HUDEP-2 (cell line): Measurements from ENCODE around the gene EPC2.

Source experiments
- DNase-seq, 76 experiments: peaks; one replicate each; lab custom pipeline; 2025; ENCODE audit not compliant: unreplicated experiment in 76 of 76; lab: John Stamatoyannopoulos, UW

Gene EPC2

DNA sequence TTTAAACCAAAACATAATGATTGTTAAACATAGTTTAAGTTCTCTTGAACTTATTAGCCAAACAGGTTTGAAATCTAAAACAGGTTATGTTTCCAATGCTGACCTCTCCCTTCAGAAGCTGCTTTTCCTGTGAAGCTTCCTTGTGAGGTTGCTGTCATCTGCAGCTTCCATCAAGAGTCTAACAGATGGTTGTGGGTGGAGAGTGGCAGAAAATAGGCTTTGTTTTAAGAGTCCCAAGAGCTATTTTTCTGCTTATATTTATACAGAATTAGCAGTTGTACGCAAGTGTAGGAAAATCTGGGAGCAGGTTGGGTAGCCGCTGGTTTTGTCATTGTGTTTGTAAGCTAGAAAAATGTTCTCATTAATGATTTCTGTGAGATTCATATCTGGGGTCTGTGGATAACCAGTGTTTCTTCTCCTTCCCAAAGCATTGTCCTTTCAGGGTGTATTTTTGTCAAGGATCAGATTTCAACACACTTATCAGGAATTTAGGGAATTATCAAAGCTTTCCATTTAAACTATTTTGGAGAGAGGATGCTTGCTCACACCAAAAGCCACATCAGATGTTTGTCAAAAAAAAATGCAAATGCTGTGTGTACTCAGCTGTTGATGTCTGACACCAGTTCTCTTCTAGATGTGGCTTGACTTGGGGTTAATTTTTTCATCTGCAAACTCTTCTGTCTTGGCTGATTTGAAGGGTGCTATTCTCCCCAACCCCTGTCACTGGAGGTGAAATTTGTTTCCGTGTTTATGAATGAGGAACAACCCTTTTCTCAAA is 152.4 kb downstream of the EPC2 start:
- DNase-seq: no peak

DNA sequence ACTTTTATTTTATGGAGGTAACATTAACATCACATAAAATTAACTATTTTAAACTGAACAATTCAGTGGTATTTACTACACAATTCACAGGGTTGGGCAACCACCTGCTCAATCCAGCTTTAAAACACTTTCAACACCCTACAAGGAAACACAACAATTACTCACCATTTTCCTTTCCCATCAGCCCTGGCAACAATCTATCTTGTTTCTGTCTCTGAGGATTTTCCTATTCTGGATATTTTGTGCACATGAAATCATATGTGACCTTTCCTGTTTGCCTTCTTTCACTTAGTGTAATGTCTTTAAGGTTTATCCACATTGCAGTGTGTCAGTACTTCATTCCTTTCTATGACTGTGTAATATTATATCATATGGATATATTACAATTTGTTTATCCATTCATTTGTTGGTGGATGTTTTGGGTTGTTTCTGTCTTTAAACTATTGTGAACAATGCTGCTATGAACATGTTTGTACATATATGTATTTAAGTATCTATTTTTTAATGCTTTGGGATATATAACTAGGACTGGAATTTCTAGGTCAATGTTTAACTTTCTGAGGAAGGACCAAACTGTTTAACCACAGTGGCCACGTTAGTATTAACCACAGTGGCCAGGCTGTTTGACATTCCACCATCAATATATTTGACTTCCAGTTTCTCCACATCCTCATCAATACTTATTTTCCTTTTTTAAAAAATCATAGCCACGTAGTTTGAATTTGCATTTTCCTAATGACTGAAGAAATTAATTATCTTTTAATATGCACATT is 158.1 kb downstream of the EPC2 start:
- no peak for DNase-seq

DNA sequence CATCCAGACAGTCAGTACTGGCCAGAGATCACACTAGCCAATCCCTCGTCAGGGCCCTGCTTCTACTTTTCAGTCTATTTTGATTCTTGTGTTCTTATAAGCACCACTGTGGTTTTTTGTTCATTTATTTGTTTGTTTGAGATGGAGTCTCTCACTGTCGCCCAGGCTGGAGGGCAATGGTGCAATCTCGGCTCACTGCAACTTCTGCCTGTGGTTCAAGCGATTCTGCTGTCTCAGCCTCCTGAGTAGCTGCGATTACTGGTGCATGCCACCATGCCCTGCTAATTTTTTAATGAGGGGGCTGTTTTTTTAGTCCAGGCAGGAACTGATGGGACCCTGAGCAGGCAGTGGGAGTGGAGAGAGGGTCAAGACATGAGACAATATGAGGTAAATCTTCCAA is 165.5 kb downstream of the EPC2 start:
- no peak for DNase-seq

DNA sequence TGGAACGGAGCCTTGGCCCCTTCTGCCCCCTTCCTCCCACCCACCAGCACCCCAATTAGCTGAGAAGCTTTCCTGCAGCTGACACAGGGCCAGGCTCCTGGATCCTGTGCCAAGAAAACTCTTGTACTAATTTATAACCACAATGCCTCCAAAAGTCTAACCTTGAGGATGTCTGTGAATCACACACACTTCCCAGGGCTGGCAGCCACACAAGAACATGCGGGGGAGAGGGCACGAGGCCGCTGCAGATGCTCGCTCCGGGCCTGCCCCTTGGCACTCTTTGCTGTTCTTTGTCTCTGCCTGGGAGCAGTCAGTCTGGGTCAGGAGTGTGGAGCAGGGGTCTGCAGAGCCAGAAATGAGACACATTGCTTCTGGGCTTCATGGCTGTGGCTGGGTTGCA is 167.8 kb downstream of the EPC2 start:
- DNase-seq: peak in 6 of 76 experiments; percentile 1 to 19 (median 2)

DNA sequence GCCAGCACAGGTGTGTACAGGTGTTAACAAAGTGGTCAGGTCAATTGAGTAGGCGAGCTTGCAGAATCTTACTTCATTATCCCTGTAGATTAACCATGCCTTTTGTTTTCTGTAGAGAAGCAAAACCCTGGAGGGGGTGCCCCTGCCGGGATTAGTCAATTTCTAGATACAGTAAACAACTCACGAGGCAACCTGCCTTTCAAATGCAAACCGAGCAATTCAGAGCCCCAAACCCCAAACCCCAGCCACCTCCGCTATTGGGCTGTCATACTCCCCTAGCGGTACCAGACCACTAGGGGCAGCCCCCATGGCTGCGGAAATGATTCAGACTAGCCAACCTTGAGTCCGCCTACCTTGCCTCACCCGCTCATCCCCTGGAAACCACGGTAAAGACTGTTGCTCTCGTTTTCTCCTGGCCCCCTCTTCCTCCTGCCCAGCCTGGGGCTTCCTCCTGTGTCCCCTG is 169.1 kb downstream of the EPC2 start:
- DNase-seq: no peak

DNA sequence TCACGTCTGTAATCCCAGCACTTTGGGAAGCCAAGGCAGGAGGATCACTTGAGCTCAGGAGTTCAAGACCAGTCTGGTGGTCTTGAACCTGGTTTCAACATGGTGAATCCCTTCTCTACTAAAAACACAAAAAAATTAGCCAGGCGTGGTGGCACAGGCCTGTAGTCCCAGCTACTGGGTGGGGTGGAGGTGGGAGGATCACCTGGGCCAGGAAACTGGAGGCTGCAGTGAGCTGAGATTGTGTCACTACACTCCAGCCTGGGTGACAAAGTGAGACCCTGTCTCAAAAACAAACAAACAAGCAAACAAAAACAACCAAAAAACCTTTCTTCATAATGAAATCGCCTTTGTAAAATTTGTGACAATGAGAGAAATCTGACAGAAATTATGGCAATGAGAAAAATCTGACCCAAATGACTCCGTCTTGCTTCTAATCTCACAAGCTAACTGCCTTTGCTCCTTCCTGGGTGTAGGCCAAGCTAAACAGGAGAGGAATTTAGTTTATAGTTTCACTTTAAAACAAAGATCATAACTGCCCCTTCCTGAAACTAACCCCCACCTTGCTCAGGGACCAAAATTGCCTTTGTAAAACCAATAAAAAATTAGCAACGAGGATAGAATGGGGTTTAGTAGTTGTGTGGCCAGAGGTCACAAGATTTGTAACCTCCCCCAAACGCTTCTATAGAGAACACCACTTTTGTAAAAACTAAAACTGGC is 169.8 kb downstream of the EPC2 start:
- DNase-seq: no peak

DNA sequence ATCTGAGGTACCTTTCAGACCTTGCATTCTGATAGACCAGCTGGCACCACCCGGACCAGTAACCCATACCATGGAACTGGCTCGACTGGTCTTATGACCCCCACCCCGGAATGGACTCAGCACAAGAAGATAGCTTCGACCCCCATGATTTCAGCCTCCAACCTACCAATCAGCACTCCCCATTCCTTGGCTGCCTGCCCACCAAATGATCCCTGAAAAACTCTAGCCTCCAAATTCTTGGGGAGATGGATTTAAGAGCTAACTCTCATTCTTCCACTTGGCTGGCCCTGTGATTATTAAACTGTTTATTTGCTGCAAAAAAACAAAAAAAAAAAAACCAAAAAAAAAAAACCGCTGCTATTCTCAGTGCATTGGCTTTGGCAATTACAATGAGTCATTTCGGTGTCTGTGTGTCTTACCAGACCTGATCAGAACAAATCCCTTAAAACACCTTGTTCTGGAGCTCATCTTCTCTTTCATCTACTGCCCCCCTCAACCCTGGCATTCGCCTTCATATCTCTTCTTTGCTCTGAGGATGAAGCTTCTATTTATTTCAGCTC is 170.4 kb downstream of the EPC2 start:
- no peak for DNase-seq

DNA sequence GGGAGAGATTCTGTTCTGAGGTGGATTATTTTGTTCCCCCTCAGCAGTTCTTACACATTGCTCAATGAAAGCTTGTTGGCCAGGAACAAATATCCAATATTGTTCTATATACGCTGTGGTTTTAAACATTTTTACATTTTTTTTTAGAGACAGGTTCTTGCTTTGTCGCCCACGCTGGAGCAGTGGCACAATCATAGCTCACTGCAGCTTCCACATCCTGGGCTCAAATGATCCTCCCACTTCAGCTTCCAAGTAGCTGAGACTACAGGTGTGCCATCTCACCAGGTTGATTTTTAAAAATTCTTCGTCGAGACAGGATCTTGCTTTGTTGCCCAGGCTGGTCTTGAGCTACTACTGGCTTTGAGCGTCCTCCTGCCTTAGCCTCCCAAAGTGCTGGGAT is 171.6 kb downstream of the EPC2 start:
- DNase-seq: no peak

DNA sequence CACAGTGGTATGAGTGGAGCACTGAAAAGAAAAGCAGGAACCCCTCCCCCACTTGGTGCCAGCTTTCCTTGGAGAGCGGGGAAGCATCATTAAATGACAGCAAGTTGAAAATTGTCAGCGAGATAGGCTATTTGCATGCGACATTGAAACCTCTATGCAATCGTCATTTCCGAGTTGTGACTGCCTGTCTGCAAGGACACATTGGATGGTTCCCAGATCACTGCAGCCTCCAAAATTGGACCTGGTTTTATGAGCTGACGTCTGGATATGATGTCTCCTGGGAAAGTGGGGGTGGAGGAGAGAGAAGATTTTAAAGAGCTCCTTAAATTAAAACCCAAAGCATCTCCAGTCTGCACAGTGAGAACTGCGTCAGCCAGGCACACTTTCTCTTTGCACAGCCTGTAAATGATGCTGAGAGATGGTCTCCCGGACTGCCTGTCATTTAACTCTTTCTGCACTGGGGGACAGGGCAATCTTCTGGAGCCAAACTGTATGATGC is 172.7 kb downstream of the EPC2 start:
- no peak for DNase-seq

DNA sequence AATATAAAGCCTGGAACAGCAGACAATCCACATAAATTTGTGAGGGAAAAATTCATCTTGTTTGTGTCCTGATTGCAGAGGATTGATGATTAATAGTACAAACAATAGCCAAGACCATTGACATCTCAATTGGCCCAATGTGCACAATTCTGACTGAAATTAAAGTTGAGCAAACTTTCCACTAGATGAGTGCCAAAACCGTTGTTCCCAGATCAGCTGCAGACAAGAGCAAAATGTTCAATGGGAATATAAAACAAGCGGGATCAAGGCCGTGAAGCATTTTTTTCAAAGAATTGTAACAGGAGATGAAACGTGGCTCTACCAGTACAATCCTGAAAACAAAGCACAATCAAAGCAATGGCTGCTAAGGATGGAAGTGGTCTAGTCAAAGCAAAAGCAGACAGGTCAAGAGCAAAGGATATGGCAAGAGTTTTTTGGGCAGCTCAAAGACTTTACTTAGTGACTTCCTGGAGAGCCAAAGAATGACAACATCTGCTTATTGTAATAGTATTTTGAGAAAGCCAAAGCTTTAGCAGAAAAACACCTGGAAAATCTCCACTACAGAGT is 174.6 kb downstream of the EPC2 start:
- no peak for DNase-seq

DNA sequence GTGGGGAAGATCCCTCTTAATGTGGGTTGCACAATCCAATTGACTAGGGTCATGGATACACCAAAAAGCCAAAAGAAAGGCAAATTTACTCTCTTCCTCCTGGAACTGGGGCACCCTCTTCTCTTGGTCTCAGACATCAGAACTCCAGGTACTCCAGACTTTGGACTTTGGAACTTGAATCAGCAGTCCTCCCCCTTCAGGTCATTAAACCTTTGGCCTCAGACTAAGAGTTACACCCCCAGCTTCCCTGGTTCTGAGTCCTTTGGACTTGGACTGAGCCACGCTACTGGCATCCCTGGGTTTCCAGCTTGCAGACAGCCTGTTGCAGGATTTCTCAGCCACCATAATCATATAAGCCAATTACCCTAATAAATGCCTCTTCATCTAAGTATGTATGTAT is 179.6 kb downstream of the EPC2 start:
- no peak for DNase-seq

DNA sequence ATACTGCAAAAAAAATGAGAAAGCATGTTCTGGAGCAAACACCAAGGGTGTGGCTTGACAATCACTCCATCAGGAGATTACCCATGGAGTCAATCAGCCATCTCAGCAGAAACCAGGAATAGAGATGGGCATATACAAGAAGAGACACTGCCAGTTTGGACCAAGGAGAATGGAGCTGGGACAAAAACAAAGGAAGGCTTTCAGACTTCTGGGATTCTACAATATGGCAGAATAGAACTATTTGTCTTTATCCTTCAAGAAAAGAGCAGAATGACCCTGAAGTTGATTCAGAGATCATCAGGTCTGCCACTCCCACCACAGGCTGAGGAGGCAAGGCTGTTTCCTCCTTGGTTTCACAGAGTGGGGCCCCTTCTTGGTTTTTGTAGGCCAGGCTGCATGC is 182.2 kb downstream of the EPC2 start:
- DNase-seq: no peak

DNA sequence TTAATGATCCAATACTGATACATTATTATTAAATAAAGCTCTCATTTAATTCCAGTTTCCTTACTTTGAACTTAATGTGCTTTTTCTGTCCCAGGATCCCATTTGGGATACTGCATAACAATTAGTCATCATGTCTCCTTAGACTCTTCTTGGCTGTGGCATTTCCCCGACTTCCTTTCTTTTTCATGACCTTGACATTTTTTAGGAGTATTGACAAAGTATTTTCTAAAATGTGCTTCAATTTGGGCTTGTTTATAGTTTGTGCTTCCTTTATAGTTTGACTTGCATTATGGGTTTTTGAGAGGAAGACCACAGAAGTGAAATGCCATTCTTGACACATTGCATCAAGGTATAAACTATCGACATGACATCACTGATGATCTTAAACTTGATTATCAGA is 184.4 kb downstream of the EPC2 start:
- no peak for DNase-seq

DNA sequence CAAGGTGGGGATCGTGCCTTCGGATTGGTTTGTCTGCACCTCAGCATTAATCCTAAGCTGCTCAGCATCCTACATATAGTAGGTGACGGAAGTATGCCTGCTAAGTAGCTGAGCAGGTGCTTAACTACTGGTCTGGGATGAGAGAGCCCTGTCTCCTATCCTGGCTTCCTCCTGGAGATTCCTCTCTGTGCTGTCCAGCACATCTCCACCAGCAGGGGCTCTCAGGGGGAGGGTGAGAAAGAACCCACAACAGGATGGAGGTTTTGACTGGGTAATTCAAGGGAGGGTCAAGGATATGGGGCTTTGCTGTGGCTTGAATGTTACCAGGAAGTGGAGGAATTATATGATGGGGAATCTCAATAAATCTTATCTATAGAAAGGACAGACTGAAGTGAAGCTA is 185.1 kb downstream of the EPC2 start:
- no peak for DNase-seq

DNA sequence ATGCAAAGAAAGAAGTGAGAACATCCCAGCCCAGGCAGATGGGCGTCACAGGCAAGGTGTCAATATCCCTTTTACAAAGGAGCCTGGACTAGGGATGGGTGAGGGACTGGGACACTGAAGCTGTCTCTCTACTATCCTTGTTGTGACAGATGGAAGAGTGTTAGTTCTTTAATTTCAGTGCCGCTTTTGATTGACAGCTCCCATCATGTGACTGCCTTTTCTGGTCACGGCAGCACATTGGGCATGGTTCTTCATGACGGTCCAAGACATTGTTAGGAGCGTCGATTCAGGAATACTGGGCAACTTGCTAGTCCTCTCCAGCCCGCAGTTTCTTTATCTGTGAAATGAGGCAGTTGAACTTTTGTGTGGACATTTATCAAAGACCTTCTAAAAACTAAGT is 188.1 kb downstream of the EPC2 start:
- no peak for DNase-seq
